Stomach (tissue), 9 donors: Measurements from ENCODE around the gene ATP6V1B1. TPM values are rescaled to one million over a fixed set of nuclear protein-coding genes. Genes with fewer than 3 reads are reported as not detected.

ENCODE experiments used
- DNase-seq, 2 donors: peaks; one replicate each; pipeline versions ENCODE4 v3.0.0 to v3.0.0-alpha.2; 2013 to 2019
- H3K27ac ChIP-seq, 5 donors: fragments of 200-600 bp in 4 of 5; sonication (generic) in 4 of 5; one replicate each; pipeline ENCODE4 v1.5.1; 2013 to 2019; ENCODE audit warnings: mild to moderate bottlenecking in 1 of 5, moderate library complexity in 1 of 5
- H3K27me3 ChIP-seq, 3 donors: fragments of 200-600 bp; sonication (generic); one replicate each; pipeline ENCODE4 v1.5.1; 2017 to 2019; ENCODE audit warnings: mixed run types in 1 of 3
- H3K36me3 ChIP-seq, 4 donors: fragments of 200-600 bp; sonication (generic); 1 replicate in 3 of 4; 2 replicates in 1 of 4; pipeline ENCODE4 v1.5.1; 2016 to 2019
- H3K4me1 ChIP-seq, 4 donors: fragments of 200-600 bp; sonication (generic); one replicate each; pipeline ENCODE4 v1.5.1; 2016 to 2019
- H3K4me3 ChIP-seq, 4 donors: fragments of 200-600 bp; sonication (generic) in 3 of 4; one replicate each; pipeline ENCODE4 v1.5.1; 2016 to 2019; ENCODE audit warnings: mild to moderate bottlenecking in 1 of 4
- H3K9me3 ChIP-seq, 4 donors: fragments of 200-600 bp; sonication (generic); one replicate each; pipeline ENCODE4 v1.5.1; 2016 to 2019
- EP300 ChIP-seq: sonication (generic); formaldehyde crosslinking; IDR thresholded peaks from one replicate; pipeline ENCODE4 v1.6.1; 2017; ENCODE audit warnings: antibody characterized with exemption
- POLR2A ChIP-seq, 4 donors: fragments of 450-650 bp; IDR thresholded peaks; one replicate each; pipeline ENCODE4 v1.6.1; 2016; ENCODE audit warnings: antibody characterized with exemption in 4 of 4, control low read depth in 2 of 4, mild to moderate bottlenecking in 1 of 4, moderate library complexity in 1 of 4
- POLR2AphosphoS5 ChIP-seq, 3 donors: sonication (generic); formaldehyde crosslinking; IDR thresholded peaks; one replicate each; pipeline ENCODE4 v1.6.1; 2016; ENCODE audit warnings: antibody characterized with exemption in 3 of 3
- WGBS, 5 donors: extraction: QIAGEN DNeasy Blood & Tissue Kit in 3 of 5; methylation state at CpG; one replicate each; pipeline versions ENCODE4 v1.1.5 to v1.1.7; 2013 to 2018; 5-methylcytosine and 5-hydroxymethylcytosine counted together
- intact Hi-C: fragments of 100-400 bp; cut with DNase I; formaldehyde crosslinking; loops from one replicate; pipeline ENCODE4 v1.15.1; 2023; ENCODE audit warnings: low total_unique reads
- polyA plus RNA-seq, 3 donors: library from polyadenylated mRNA; stranded (reverse); fragments of 200-250 nt; gene quantifications; one replicate each; pipeline ENCODE4 v1.2.3, GENCODE V29; 2013
- total RNA-seq, 5 donors: library from RNA; depleted of rRNA; stranded (reverse); fragments of >200 nt; gene quantifications; one replicate each; pipeline versions ENCODE4 v1.1.0 to v1.2.3, GENCODE V29; 2014 to 2016
- TF ChIP-seq, protein P1 (sequence below), 7 experiments: fragments of 450-650 bp in 4 of 7; fragments of 200-600 bp in 3 of 7; sonication (generic) in 3 of 7; IDR thresholded peaks; one replicate each; pipeline ENCODE4 v1.5.1; 2016 to 2019; ENCODE audit warnings: antibody characterized with exemption in 7 of 7, control low read depth in 2 of 7, mild to moderate bottlenecking in 1 of 7
- donor health status: healthy with polysubstance abuse.
- donor health status: Bipolar disorder and iron deficiency.
- donor health status: healthy.

The ATP6V1B1 gene
- total and polyA plus RNA-seq, 8 donors, result 0.35 to 0.55 TPM; not detected in 6

DNA sequence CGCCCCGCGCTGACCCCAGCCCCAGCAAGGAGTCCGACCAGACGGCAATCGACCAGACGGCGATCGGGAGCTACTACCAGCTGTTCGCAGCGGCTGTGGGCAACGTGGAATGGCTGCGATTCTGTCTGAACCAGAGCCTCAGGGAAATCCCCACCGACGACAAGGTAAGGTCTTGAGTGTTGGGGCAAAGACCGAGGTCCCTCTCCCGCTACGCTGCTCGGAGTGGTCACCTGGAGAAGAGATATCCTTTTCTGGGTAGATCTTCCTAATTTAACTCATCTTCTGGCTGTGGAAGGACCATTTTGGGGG is 43.4 kb downstream of the ATP6V1B1 start:
- no peaks in the 10 kb centered on the region for H3K9me3 ChIP-seq
- peaks cover 0 to 13% (median 0%) of the 10 kb centered on the region in 3 donors for H3K27me3 ChIP-seq
- WGBS, 5 donors, result 28 to 52% (median 29%) methylated on average over 10 to 19 of the region's 19 CpGs
- TF ChIP-seq EP300, result no peak
- TF ChIP-seq, protein P1, sequence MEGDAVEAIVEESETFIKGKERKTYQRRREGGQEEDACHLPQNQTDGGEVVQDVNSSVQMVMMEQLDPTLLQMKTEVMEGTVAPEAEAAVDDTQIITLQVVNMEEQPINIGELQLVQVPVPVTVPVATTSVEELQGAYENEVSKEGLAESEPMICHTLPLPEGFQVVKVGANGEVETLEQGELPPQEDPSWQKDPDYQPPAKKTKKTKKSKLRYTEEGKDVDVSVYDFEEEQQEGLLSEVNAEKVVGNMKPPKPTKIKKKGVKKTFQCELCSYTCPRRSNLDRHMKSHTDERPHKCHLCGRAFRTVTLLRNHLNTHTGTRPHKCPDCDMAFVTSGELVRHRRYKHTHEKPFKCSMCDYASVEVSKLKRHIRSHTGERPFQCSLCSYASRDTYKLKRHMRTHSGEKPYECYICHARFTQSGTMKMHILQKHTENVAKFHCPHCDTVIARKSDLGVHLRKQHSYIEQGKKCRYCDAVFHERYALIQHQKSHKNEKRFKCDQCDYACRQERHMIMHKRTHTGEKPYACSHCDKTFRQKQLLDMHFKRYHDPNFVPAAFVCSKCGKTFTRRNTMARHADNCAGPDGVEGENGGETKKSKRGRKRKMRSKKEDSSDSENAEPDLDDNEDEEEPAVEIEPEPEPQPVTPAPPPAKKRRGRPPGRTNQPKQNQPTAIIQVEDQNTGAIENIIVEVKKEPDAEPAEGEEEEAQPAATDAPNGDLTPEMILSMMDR (IDR thresholded peaks at IDR 0.05), result no peak
- TF ChIP-seq POLR2A (IDR thresholded peaks at IDR 0.05), result no peak
- TF ChIP-seq POLR2AphosphoS5 (IDR thresholded peaks at IDR 0.05), result no peak
- H3K27ac ChIP-seq, result peak overlapping the region in 4 of 5 donors; percentile 86 to 93 (median 88)
- H3K4me1 ChIP-seq, result peaks cover 11 to 29% (median 22%) of the 10 kb centered on the region in 4 donors
- H3K4me3 ChIP-seq, result peak overlapping the region; percentile 55 to 64 (median 57)
- DNase-seq, result no peak
- intact Hi-C loops, result no loop called here
- peaks cover 0 to 20% (median 9%) of the 10 kb centered on the region in 4 donors for H3K36me3 ChIP-seq

DNA sequence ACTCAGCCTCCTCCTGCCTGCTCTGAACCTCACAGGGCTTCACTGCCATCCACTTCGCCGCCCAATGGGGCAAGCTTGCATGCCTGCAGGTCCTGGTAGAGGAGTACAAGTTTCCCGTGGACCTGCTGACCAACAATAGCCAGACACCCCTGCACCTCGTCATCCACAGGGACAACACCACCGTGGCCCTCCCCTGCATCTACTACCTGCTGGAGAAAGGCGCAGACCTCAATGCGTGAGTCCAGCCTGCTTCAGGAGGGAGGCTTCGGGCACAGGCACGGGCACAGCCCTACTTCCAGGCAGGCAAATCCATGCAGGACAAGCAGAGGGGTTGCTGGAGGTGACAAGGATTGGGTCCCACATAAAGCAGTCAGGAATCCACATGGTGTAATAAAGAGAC is 43.9 kb downstream of the ATP6V1B1 start:
- TF ChIP-seq, protein P1 (IDR thresholded peaks at IDR 0.05), result no peak
- no peak for TF ChIP-seq POLR2AphosphoS5 (IDR thresholded peaks at IDR 0.05)
- TF ChIP-seq EP300, result no peak
- TF ChIP-seq POLR2A (IDR thresholded peaks at IDR 0.05), result no peak
- Histone ChIP-seq H3K4me3 (no peak overlapping the region), H3K27me3 (peaks cover 0 to 13% (median 0%) of the 10 kb centered on the region in 3 donors), H3K9me3 (no peaks in the 10 kb centered on the region), H3K36me3 (peaks cover 0 to 23% (median 10%) of the 10 kb centered on the region in 4 donors), H3K4me1 (peaks cover 11 to 32% (median 24%) of the 10 kb centered on the region in 4 donors), H3K27ac (peak overlapping the region in 3 of 5 donors; percentile 86 to 93 (median 88))
- intact Hi-C loops, result no loop called here
- WGBS, 5 donors, result 90 to 94% (median 92%) methylated on average over 4 to 9 of the region's 9 CpGs
- DNase-seq, result no peak

DNA sequence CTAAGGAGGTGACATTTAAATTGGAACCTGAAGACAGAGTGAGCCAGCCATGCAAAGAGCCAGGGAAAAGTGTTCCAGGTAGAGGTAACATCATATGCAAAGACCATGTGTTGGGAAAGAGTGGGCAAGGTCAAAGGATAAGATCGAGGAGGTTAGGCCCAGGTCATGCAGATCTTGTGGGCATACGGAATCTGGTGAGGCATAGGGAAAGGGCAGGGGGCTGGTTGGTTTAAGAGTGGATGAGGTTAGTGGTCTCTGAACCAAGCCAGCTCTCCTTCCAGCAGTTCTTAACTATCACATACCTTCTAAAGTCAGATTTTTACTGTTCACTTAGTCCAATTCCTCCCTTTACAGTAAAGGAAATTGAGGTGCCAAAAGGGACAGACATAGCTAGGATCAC is 45.7 kb downstream of the ATP6V1B1 start:
- no peak for TF ChIP-seq POLR2A (IDR thresholded peaks at IDR 0.05)
- TF ChIP-seq, protein P1 (IDR thresholded peaks at IDR 0.05), result no peak
- no peak for TF ChIP-seq EP300
- no peak for TF ChIP-seq POLR2AphosphoS5 (IDR thresholded peaks at IDR 0.05)
- Histone ChIP-seq H3K9me3 (no peaks in the 10 kb centered on the region), H3K27ac (no peak overlapping the region), H3K4me3 (no peak overlapping the region), H3K36me3 (peaks cover 6 to 41% (median 24%) of the 10 kb centered on the region in 4 donors), H3K27me3 (peaks cover 0 to 8% (median 0%) of the 10 kb centered on the region in 3 donors), H3K4me1 (peaks cover 14 to 40% (median 27%) of the 10 kb centered on the region in 4 donors)
- DNase-seq, result no peak
- WGBS, 5 donors, result 77 to 86% (median 82%) methylated on average over 2 of the region's 2 CpGs
- intact Hi-C loops, result no loop called here

DNA sequence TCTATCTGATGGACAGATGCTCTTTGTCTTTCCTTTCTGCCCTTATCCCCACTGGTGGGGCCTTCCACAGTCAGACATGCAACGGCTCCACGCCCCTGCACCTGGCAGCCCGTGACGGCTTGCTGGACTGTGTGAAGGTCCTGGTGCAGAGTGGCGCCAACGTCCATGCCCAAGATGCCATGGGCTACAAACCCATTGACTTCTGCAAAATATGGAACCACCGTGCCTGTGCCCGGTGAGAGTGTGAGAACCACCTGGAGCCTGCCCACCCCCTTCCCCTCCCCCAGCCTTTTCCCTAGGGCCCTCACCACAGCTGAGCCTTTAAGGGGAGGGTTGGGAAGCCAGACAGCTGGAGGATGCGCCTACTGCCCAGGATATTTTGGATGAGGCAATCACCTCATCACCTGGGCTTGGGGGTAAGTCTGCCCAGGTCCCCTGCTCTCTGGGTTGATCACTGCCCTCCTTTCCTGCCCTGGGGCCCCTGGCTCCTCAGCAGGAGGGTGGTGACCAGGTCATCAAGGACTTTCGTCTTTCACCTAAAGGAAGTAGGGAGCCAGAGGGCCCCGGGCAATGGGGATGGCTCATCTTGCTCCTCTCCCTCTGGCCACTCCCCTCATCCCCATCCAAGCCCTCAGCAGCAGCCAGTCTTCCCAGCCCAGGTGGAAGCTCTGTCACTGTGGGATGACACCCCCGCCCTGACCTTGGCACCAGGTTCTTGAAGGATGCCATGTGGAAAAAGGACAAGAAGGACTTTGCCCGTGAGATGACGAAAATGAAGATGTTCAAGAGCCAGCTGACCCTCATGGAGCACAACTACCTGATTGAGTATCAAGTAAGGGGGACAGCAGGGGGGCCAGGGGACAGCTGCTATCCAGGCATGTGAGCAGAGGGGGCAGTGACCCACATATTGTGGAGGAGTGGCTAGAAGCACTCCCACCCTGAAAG is 46.4 kb downstream of the ATP6V1B1 start:
- Histone ChIP-seq H3K4me1 (peaks cover 14 to 35% (median 24%) of the 10 kb centered on the region in 4 donors), H3K9me3 (no peaks in the 10 kb centered on the region), H3K27ac (no peak overlapping the region), H3K4me3 (no peak overlapping the region), H3K36me3 (peaks cover 13 to 49% (median 31%) of the 10 kb centered on the region in 4 donors), H3K27me3 (peaks cover 0 to 8% (median 0%) of the 10 kb centered on the region in 3 donors)
- DNase-seq, result peak in 1 of 2 donors; percentile 18
- TF ChIP-seq POLR2A (IDR thresholded peaks at IDR 0.05) (no peak), EP300 (no peak), POLR2AphosphoS5 (IDR thresholded peaks at IDR 0.05) (no peak)
- TF ChIP-seq, protein P1 (IDR thresholded peaks at IDR 0.05), result no peak
- 81 to 94% (median 90%) methylated on average over 5 to 14 of the region's 14 CpGs for WGBS, 5 donors
- intact Hi-C loops, result no loop called here
